Fibroblast of lung (primary cell): ENCODE measurements around the gene KCNJ11. TPM values are rescaled to one million over a fixed set of nuclear protein-coding genes. Genes with fewer than 3 reads are reported as not detected.

Source experiments
- DNase-seq, 2 donors: peaks; one replicate each; pipeline versions ENCODE4 v3.0.0 to v3.0.0-alpha.2; 2010; ENCODE audit warnings: low read depth in 2 of 2
- H2AFZ ChIP-seq: 2 replicates; pipeline ENCODE4 v1.5.1; 2012; ENCODE audit warnings: low read length, control low read depth, inconsistent platforms
- H3K27ac ChIP-seq: 2 replicates; pipeline ENCODE4 v1.5.1; 2011; ENCODE audit warnings: low read length, control low read depth; ENCODE audit not compliant: insufficient read depth
- H3K27me3 ChIP-seq: 2 replicates; pipeline ENCODE4 v1.5.1; 2011; ENCODE audit warnings: mild to moderate bottlenecking, low read length; ENCODE audit not compliant: control insufficient read depth, insufficient read depth
- H3K36me3 ChIP-seq: 2 replicates; pipeline ENCODE4 v1.5.1; 2011; ENCODE audit warnings: low read length; ENCODE audit not compliant: control insufficient read depth, insufficient read depth
- H3K4me1 ChIP-seq: 2 replicates; pipeline ENCODE4 v1.5.1; 2011; ENCODE audit warnings: low read length; ENCODE audit not compliant: control insufficient read depth, insufficient read depth; ENCODE audit errors: extremely low read depth
- H3K4me2 ChIP-seq: 2 replicates; pipeline ENCODE4 v1.5.1; 2011; ENCODE audit warnings: low read length, control low read depth; ENCODE audit not compliant: insufficient read depth; ENCODE audit errors: extremely low read depth
- H3K4me3 ChIP-seq, 4 experiments: fragments of 200-600 bp in 1 of 4; sonication (generic) in 1 of 4; replicated peaks in 1 of 4; 2 replicates each; pipeline ENCODE4 v1.5.1; 2011 to 2016; ENCODE audit warnings: low read length in 4 of 4, low read depth in 3 of 4, mild to moderate bottlenecking in 3 of 4, control low read depth in 2 of 4, inconsistent platforms in 1 of 4, mixed read lengths in 1 of 4; ENCODE audit not compliant: insufficient read depth in 1 of 4; ENCODE audit errors: control extremely low read depth in 1 of 4
- H3K79me2 ChIP-seq: 2 replicates; pipeline ENCODE4 v1.5.1; 2012; ENCODE audit warnings: mild to moderate bottlenecking, low read length, inconsistent platforms; ENCODE audit not compliant: control insufficient read depth, insufficient read depth
- H3K9ac ChIP-seq: 2 replicates; pipeline ENCODE4 v1.5.1; 2011; ENCODE audit warnings: mild to moderate bottlenecking, low read length, control low read depth; ENCODE audit not compliant: insufficient read depth
- H3K9me3 ChIP-seq: 2 replicates; pipeline ENCODE4 v1.5.1; 2012; ENCODE audit warnings: low read depth, low read length; ENCODE audit not compliant: control insufficient read depth, insufficient read depth
- H4K20me1 ChIP-seq: 2 replicates; pipeline ENCODE4 v1.5.1; 2011; ENCODE audit warnings: low read length; ENCODE audit not compliant: control insufficient read depth, insufficient read depth; ENCODE audit errors: extremely low read depth
- EZH2 ChIP-seq: IDR thresholded peaks from 2 replicates; pipeline ENCODE4 v1.5.1; 2012; ENCODE audit warnings: low read length, control low read depth, mild to moderate bottlenecking; ENCODE audit errors: missing control alignments
- polyA plus RNA-seq, 2 donors: library from polyadenylated mRNA; depleted of rRNA in 1 of 2; stranded (reverse) in 1 of 2; unstranded in 1 of 2; fragments of >200 nt; gene quantifications; 2 replicates each; pipeline ENCODE4 v1.2.1, GENCODE V29; 2011 to 2012; ENCODE audit warnings: missing spikeins in 1 of 2
- total RNA-seq: library from RNA; depleted of rRNA; stranded (reverse); fragments of >200 nt; gene quantifications from 2 replicates; pipeline ENCODE4 v1.2.1, GENCODE V29; 2014
- TF ChIP-seq, protein P1 (sequence below), 2 donors: IDR thresholded peaks in 1 of 2; conservative IDR thresholded peaks in 1 of 2; 1 replicate in 1 of 2; 2 replicates in 1 of 2; pipeline ENCODE4 v1.5.1; 2011 to 2012; ENCODE audit warnings: low read length in 2 of 2, control low read depth in 1 of 2, inconsistent platforms in 1 of 2, low read depth in 1 of 2, mild to moderate bottlenecking in 1 of 2

KCNJ11 gene
- total and polyA plus RNA-seq, 2 donors (not counting 1 experiment from before 2014, with no cell fraction given): not detected

DNA sequence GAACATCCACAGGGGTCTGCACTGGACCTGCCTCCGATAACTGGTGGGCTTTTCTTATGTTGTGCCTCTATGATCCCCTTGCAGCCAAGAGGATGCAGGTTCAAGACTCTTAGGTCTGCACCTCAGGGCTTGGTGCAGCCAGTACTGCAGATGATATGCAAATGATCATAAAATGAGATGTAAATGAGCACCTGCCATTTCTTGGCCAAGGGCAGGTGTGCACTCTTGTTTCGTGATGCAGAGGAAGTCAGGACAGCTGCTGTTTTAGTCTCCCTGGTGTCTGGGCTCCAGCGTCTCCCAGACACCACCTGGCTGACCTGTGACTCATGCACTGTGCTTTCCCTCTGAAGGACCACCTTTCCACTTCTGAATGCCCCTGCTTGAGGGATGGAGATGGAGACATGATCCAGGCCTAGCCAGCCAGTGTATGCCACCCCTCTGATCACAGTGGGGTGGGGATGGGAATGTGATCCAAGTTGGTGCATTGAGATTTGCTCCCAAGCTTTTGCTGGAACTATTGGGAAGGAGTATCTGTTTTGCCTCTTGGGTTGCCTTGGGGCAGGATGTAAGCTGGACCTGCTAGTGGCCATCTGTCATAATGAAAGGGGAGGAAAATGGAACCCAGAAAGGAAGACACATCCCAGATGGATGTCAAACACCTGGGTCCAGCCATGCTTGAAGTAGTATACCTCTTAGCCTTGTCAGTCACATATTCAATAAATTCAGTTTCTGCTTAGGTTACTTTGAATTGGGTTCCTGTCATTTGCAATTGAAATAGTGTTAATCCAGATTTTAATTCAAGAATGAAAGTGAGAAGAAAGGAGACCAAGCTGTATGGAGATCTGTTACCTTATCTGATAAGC is 3.3 kb upstream of the KCNJ11 start:
- Histone ChIP-seq H3K4me1 (no peaks in the 10 kb centered on the region), H3K4me2 (no peak overlapping the region), H3K27me3 (peaks cover 4% of the 10 kb centered on the region), H2AFZ (no peak overlapping the region), H3K4me3 (no peak overlapping the region), H3K36me3 (no peaks in the 10 kb centered on the region), H3K9me3 (no peaks in the 10 kb centered on the region), H4K20me1 (no peaks in the 10 kb centered on the region), H3K79me2 (no peaks in the 10 kb centered on the region), H3K27ac (no peak overlapping the region), H3K9ac (no peak overlapping the region)
- TF ChIP-seq, protein P1, sequence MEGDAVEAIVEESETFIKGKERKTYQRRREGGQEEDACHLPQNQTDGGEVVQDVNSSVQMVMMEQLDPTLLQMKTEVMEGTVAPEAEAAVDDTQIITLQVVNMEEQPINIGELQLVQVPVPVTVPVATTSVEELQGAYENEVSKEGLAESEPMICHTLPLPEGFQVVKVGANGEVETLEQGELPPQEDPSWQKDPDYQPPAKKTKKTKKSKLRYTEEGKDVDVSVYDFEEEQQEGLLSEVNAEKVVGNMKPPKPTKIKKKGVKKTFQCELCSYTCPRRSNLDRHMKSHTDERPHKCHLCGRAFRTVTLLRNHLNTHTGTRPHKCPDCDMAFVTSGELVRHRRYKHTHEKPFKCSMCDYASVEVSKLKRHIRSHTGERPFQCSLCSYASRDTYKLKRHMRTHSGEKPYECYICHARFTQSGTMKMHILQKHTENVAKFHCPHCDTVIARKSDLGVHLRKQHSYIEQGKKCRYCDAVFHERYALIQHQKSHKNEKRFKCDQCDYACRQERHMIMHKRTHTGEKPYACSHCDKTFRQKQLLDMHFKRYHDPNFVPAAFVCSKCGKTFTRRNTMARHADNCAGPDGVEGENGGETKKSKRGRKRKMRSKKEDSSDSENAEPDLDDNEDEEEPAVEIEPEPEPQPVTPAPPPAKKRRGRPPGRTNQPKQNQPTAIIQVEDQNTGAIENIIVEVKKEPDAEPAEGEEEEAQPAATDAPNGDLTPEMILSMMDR (conservative IDR thresholded peaks at IDR 0.05 in 1 of 2, IDR thresholded peaks at IDR 0.05 in 1 of 2; ENCODE audit: low read depth in 1 of 2, low read length in 2 of 2): no peak
- no peak for TF ChIP-seq EZH2
- DNase-seq: no peak

DNA sequence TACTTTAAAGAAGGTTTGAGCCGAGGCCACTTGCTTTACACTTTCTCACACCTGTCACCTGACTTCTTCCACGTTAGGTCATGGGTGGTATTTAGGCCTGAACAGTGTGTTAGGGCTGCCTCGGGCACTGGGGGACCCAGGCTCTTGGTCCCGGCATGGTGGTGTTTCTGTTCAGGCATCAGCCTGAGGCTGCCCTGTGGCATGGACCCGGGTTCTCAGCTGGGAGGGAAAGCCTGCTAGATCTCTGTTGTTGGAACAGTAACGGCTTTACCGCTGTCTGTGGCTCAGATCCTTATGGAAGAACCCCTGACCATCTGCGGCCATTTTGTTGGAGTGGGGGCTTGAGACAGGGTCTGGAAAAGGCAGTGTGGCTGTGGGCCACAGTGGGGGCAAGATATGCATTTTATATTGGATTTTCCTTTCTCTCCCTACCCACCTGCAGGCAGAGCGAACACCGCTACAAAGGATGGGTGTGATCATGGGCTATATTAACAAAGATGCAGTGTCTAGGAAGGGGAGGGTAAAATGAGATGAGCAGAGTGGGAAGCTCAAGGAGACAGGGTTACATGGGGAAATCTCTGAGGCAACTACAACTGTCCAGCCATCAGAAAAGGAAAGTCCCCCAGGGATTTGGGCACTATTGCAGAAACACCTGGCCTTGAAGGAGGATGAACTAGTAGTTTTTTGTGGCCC is 1.6 kb upstream of the KCNJ11 start:
- Histone ChIP-seq H3K9me3 (no peaks in the 10 kb centered on the region), H2AFZ (no peak overlapping the region), H3K36me3 (no peaks in the 10 kb centered on the region), H3K9ac (no peak overlapping the region), H3K79me2 (no peaks in the 10 kb centered on the region), H3K27me3 (peaks cover 4% of the 10 kb centered on the region), H3K4me3 (no peak overlapping the region), H4K20me1 (no peaks in the 10 kb centered on the region), H3K27ac (no peak overlapping the region), H3K4me2 (no peak overlapping the region), H3K4me1 (no peaks in the 10 kb centered on the region)
- TF ChIP-seq, protein P1 (conservative IDR thresholded peaks at IDR 0.05 in 1 of 2, IDR thresholded peaks at IDR 0.05 in 1 of 2; ENCODE audit: low read depth in 1 of 2, low read length in 2 of 2): no peak
- TF ChIP-seq EZH2: no peak
- no peak for DNase-seq

DNA sequence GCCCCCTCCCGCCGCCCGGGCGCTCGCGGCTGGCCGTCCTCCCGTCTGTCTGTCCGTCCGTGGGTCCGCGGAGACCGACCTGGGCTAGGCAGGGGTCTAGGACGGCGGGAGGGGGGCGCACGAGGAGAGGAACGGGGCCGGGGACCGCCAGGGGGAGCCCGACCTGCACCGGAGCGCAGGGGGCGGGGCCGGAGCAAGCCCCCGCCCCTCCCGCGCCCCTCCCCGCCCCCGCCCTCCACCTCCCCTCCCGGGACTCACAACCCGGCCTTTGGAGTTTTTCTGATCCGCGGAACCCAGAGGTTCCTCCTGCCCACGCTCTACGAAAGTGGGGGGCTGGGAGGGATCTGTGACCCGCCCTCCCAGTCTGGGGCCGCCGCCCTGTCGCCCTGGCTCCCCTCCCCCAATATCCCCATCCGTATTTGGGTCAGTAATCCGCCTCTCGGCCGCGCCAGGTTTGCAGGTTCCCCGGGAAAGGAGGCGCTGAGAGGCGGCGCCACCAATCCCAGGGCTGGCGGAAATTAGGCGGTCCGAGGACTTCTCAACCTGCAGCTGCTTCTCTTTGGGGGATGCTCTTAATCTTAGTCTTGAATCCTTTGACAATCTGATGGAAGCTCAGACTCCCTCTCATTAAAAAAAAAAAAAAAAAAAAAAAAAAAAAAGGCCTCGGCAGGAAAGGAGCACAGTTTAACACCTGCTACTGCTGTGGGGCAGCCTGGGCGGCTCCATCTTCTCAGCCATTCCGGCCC is 925 bp upstream of the KCNJ11 start:
- H2AFZ ChIP-seq: no peak overlapping the region
- H3K4me2 ChIP-seq: peak overlapping the region; percentile 54
- peak overlapping the region in 2 of 4 experiments; percentile 25 to 56 for H3K4me3 ChIP-seq

More for the DNA sequence above, 925 bp upstream of the KCNJ11 start:
- TF ChIP-seq, protein P1 (conservative IDR thresholded peaks at IDR 0.05 in 1 of 2, IDR thresholded peaks at IDR 0.05 in 1 of 2; ENCODE audit: low read depth in 1 of 2, low read length in 2 of 2): peak; percentile 31 to 36
- no peak for TF ChIP-seq EZH2
- Histone ChIP-seq H3K27ac (no peak overlapping the region), H3K9ac (no peak overlapping the region), H3K4me1 (no peaks in the 10 kb centered on the region), H3K27me3 (peaks cover 4% of the 10 kb centered on the region), H4K20me1 (no peaks in the 10 kb centered on the region), H3K79me2 (no peaks in the 10 kb centered on the region), H3K36me3 (no peaks in the 10 kb centered on the region), H3K9me3 (no peaks in the 10 kb centered on the region)
- DNase-seq: peak; percentile 19 to 30
